DND-41 (cell line): ENCODE measurements around the gene NXPE3.
A peak's percentile ranks its signal among the peaks of the same experiment; 100 is the strongest.

Source experiments
- ATAC-seq: fragments of 200-7000 bp; cut with Tn5 transposase; 3 replicates; pipeline ENCODE4 v1.9.1; 2021; ENCODE audit warnings: low read depth; ENCODE audit not compliant: insufficient read depth
- DNase-seq: peaks from one replicate; pipeline ENCODE4 v3.0.0-alpha.2; 2020
- H2AFZ ChIP-seq: 2 replicates; pipeline ENCODE4 v1.6.0; 2012; ENCODE audit warnings: low read depth, low read length
- H3K27ac ChIP-seq: 2 replicates; pipeline ENCODE4 v1.5.1; 2012; ENCODE audit warnings: low read length, inconsistent platforms
- H3K27me3 ChIP-seq: fragments of 200-600 bp; sonication (generic); 2 replicates; pipeline ENCODE4 v1.6.0; 2012; ENCODE audit warnings: low read length, mild to moderate bottlenecking, inconsistent platforms; ENCODE audit not compliant: insufficient read depth, poor library complexity
- H3K36me3 ChIP-seq: 2 replicates; pipeline ENCODE4 v1.5.1; 2012; ENCODE audit warnings: low read length, inconsistent platforms; ENCODE audit not compliant: insufficient read depth
- H3K4me1 ChIP-seq: 2 replicates; pipeline ENCODE4 v1.5.1; 2012; ENCODE audit warnings: mild to moderate bottlenecking, low read length; ENCODE audit not compliant: insufficient read depth
- H3K4me2 ChIP-seq: 2 replicates; pipeline ENCODE4 v1.6.0; 2012; ENCODE audit warnings: mild to moderate bottlenecking, moderate library complexity, low read length, inconsistent platforms; ENCODE audit not compliant: insufficient read depth
- H3K4me3 ChIP-seq, 2 experiments: fragments of 200-600 bp in 1 of 2; shearing (Covaris generic) in 1 of 2; 2 replicates each; pipeline ENCODE4 v1.5.1; 2012 to 2016; ENCODE audit warnings: inconsistent platforms in 2 of 2, low read length in 2 of 2, mild to moderate bottlenecking in 2 of 2, low read depth in 1 of 2, moderate library complexity in 1 of 2
- H3K79me2 ChIP-seq: 2 replicates; pipeline ENCODE4 v1.6.0; 2012; ENCODE audit warnings: low read length, inconsistent platforms; ENCODE audit not compliant: insufficient read depth
- H3K9ac ChIP-seq: 2 replicates; pipeline ENCODE4 v1.6.0; 2012; ENCODE audit warnings: low read depth, mild to moderate bottlenecking, inconsistent platforms, low read length, moderate library complexity
- H3K9me3 ChIP-seq: 2 replicates; pipeline ENCODE4 v1.5.1; 2012; ENCODE audit warnings: low read length, moderate library complexity, mild to moderate bottlenecking, inconsistent platforms; ENCODE audit not compliant: insufficient read depth, severe bottlenecking
- H4K20me1 ChIP-seq: 2 replicates; pipeline ENCODE4 v1.6.0; 2012; ENCODE audit warnings: low read length; ENCODE audit not compliant: insufficient read depth
- EZH2 ChIP-seq: IDR thresholded peaks from 3 replicates; pipeline ENCODE4 v1.6.1; 2012; ENCODE audit warnings: borderline replicate concordance, low read depth, mild to moderate bottlenecking, moderate library complexity, low read length, inconsistent platforms; ENCODE audit not compliant: severe bottlenecking
- TF ChIP-seq, protein P1 (sequence below): IDR thresholded peaks from 2 replicates; pipeline ENCODE4 v1.5.1; 2012; ENCODE audit warnings: borderline replicate concordance, low read length, moderate library complexity, mild to moderate bottlenecking; ENCODE audit not compliant: poor library complexity, severe bottlenecking; ENCODE audit errors: extremely low read depth

The NXPE3 gene

DNA sequence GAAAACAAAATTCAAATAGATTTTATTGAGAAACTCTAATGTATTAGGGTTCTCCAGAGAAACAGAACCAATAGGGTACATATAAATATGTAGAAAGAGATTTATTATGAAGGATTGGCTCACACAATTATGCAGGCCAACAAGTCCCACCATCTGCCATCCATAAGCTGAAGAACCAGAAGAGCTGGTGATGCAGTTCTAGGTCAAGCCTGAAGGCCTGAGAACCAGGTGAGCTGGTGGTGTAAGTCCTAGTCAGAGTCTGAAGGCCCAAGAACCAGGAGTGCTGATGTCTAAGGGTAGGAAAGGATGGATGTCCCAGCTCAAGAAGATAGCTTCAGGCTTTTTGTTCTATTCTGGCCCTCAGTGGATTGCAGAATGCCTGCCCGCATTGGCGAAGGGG is 67.7 kb downstream of the NXPE3 start:
- Histone ChIP-seq H3K4me1 (peaks cover 19% of the 10 kb centered on the region), H3K9me3 (no peaks in the 10 kb centered on the region), H3K27ac (no peak overlapping the region), H3K27me3 (no peaks in the 10 kb centered on the region), H2AFZ (no peak overlapping the region), H3K79me2 (peaks cover 20% of the 10 kb centered on the region), H3K4me2 (no peak overlapping the region), H4K20me1 (no peaks in the 10 kb centered on the region), H3K4me3 (no peak overlapping the region), H3K9ac (no peak overlapping the region), H3K36me3 (peaks cover 1% of the 10 kb centered on the region; the same call in 1 of the 2 replicates)
- TF ChIP-seq, protein P1, sequence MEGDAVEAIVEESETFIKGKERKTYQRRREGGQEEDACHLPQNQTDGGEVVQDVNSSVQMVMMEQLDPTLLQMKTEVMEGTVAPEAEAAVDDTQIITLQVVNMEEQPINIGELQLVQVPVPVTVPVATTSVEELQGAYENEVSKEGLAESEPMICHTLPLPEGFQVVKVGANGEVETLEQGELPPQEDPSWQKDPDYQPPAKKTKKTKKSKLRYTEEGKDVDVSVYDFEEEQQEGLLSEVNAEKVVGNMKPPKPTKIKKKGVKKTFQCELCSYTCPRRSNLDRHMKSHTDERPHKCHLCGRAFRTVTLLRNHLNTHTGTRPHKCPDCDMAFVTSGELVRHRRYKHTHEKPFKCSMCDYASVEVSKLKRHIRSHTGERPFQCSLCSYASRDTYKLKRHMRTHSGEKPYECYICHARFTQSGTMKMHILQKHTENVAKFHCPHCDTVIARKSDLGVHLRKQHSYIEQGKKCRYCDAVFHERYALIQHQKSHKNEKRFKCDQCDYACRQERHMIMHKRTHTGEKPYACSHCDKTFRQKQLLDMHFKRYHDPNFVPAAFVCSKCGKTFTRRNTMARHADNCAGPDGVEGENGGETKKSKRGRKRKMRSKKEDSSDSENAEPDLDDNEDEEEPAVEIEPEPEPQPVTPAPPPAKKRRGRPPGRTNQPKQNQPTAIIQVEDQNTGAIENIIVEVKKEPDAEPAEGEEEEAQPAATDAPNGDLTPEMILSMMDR: no peak
- TF ChIP-seq EZH2: no peak
- no peak for DNase-seq
- ATAC-seq: no peak

DNA sequence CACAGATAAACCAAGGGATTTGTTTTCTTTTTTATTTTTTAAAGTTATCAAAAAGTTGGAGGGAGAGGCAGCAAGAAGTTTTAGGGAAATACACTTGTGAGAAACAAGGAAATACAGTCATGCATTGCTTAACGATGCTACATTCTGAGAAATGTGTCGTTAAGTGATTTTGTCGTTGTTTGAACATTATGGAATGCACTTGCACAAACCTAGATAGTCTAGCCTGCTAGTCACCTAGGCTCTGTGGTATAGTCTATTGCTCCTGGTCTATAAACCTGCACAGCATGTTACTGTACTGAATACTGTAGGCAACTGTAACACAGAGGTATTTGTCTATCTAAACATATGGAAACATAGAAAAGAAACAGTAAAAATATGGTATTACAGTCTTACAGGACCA is 68.3 kb downstream of the NXPE3 start:
- Histone ChIP-seq H3K79me2 (peaks cover 22% of the 10 kb centered on the region), H3K27me3 (no peaks in the 10 kb centered on the region), H3K36me3 (peaks cover 8% of the 10 kb centered on the region), H3K4me2 (no peak overlapping the region), H2AFZ (no peak overlapping the region), H3K9ac (no peak overlapping the region), H4K20me1 (no peaks in the 10 kb centered on the region), H3K9me3 (no peaks in the 10 kb centered on the region), H3K4me3 (no peak overlapping the region), H3K27ac (no peak overlapping the region), H3K4me1 (peaks cover 23% of the 10 kb centered on the region)
- no peak for DNase-seq
- TF ChIP-seq, protein P1: no peak
- no peak for TF ChIP-seq EZH2
- no peak for ATAC-seq

DNA sequence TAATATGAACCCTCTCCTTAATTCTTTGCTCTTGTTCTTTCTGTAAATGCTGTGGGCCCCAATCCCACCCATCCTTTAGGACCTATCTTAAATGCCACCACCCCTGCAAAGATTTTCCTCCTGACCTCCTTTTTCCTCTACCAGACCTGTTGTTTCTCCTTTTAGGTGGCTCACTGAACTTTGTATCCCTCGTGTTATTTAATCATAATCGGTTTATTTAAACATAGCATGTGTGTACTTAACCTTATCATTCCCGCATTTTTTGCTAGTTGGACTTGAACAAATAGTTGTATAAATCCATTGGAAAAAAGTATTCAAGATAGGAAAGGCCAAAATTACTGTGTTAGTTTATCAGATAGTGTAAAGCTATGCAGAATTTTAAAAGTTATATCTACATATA is 69.3 kb downstream of the NXPE3 start:
- peak overlapping the region in 1 of 2 experiments; percentile 89; a peak in 1 of 4 replicates for H3K4me3 ChIP-seq
- no peaks in the 10 kb centered on the region for H4K20me1 ChIP-seq
- H3K79me2 ChIP-seq: peaks cover 22% of the 10 kb centered on the region
- DNase-seq (no peak), ATAC-seq (no peak)
- H3K27ac ChIP-seq: no peak overlapping the region; the same call in 1 of the 2 replicates
- no peak for TF ChIP-seq EZH2
- TF ChIP-seq, protein P1: no peak
- H3K4me2 ChIP-seq: peak overlapping the region; percentile 61
- H3K9me3 ChIP-seq: no peaks in the 10 kb centered on the region
- no peaks in the 10 kb centered on the region for H3K27me3 ChIP-seq
- peaks cover 18% of the 10 kb centered on the region for H3K36me3 ChIP-seq
- H2AFZ ChIP-seq: peak overlapping the region; percentile 91
- H3K4me1 ChIP-seq: peaks cover 23% of the 10 kb centered on the region
- peak overlapping the region; percentile 83 for H3K9ac ChIP-seq
